CD14-positive monocyte (primary cell): ENCODE measurements around the gene EIF4EBP3. TPM values are rescaled to one million over a fixed set of nuclear protein-coding genes. Genes with fewer than 3 reads are reported as not detected.

Source experiments
- DNase-seq, 3 donors: peaks; one replicate each; pipeline ENCODE4 v3.0.0-alpha.2; 2011 to 2022
- H2AFZ ChIP-seq: 2 replicates; pipeline ENCODE4 v1.6.0; 2012; ENCODE audit warnings: mild to moderate bottlenecking, low read depth, low read length, inconsistent platforms; ENCODE audit not compliant: insufficient read depth, poor library complexity, severe bottlenecking
- H3K27ac ChIP-seq, 2 donors: 1 replicate in 1 of 2; 2 replicates in 1 of 2; pipeline ENCODE4 v1.5.1; 2012 to 2013; ENCODE audit warnings: low read length in 2 of 2, control low read depth in 1 of 2, inconsistent platforms in 1 of 2, low read depth in 1 of 2, mild to moderate bottlenecking in 1 of 2
- H3K27me3 ChIP-seq, 2 donors: one replicate each; pipeline versions ENCODE4 v1.6.0 to v1.6.1; 2011 to 2013; ENCODE audit warnings: low read length in 2 of 2; ENCODE audit not compliant: control insufficient read depth in 2 of 2, insufficient read depth in 2 of 2
- H3K36me3 ChIP-seq, 2 donors: replicated peaks in 1 of 2; 1 replicate in 1 of 2; 2 replicates in 1 of 2; pipeline versions ENCODE4 v1.5.1 to v1.6.1; 2012 to 2013; ENCODE audit warnings: low read length in 2 of 2, control low read depth in 1 of 2, inconsistent platforms in 1 of 2, mild to moderate bottlenecking in 1 of 2; ENCODE audit not compliant: insufficient read depth in 2 of 2, control insufficient read depth in 1 of 2
- H3K4me1 ChIP-seq, 2 donors: 1 replicate in 1 of 2; 2 replicates in 1 of 2; pipeline versions ENCODE4 v1.5.1 to v1.6.1; 2012 to 2013; ENCODE audit warnings: low read length in 2 of 2, control low read depth in 1 of 2, inconsistent platforms in 1 of 2, mild to moderate bottlenecking in 1 of 2, moderate library complexity in 1 of 2; ENCODE audit not compliant: insufficient read depth in 2 of 2, control insufficient read depth in 1 of 2
- H3K4me2 ChIP-seq: replicated peaks from 2 replicates; pipeline ENCODE3; 2012; ENCODE audit warnings: low read length, moderate library complexity, mild to moderate bottlenecking; ENCODE audit not compliant: poor library complexity, severe bottlenecking; ENCODE audit errors: extremely low read depth
- H3K4me3 ChIP-seq, 3 experiments: fragments of 200-600 bp in 1 of 3; sonication (generic) in 1 of 3; replicated peaks in 1 of 3; 1 replicate in 2 of 3; 2 replicates in 1 of 3; pipeline ENCODE4 v1.5.1; 2011 to 2013; ENCODE audit warnings: low read length in 3 of 3, mild to moderate bottlenecking in 3 of 3, control low read depth in 2 of 3, low read depth in 2 of 3, inconsistent platforms in 1 of 3, moderate library complexity in 1 of 3
- H3K79me2 ChIP-seq: 2 replicates; pipeline ENCODE4 v1.6.0; 2012; ENCODE audit warnings: mild to moderate bottlenecking, control low read depth, inconsistent platforms, low read length, moderate library complexity; ENCODE audit not compliant: insufficient read depth
- H3K9ac ChIP-seq: 2 replicates; pipeline ENCODE4 v1.6.0; 2017; ENCODE audit warnings: low read length, mild to moderate bottlenecking; ENCODE audit not compliant: insufficient read depth, poor library complexity, severe bottlenecking
- H3K9me3 ChIP-seq, 2 donors: replicated peaks in 1 of 2; 1 replicate in 1 of 2; 2 replicates in 1 of 2; pipeline versions ENCODE4 v1.5.1 to v1.6.1; 2012 to 2013; ENCODE audit warnings: low read length in 2 of 2, control low read depth in 1 of 2; ENCODE audit not compliant: control insufficient read depth in 1 of 2, insufficient read depth in 1 of 2
- H4K20me1 ChIP-seq: 2 replicates; pipeline ENCODE4 v1.6.0; 2012; ENCODE audit warnings: mild to moderate bottlenecking, low read length, control low read depth, moderate library complexity; ENCODE audit not compliant: insufficient read depth
- H3K27ac Mint-ChIP-seq, 7 donors: one replicate each; pipeline ENCODE4 v1.8.0; 2020; ENCODE audit warnings: mild to moderate bottlenecking in 7 of 7, mixed read lengths in 7 of 7, moderate library complexity in 6 of 7, inconsistent platforms in 2 of 7
- H3K27me3 Mint-ChIP-seq, 3 donors: one replicate each; pipeline ENCODE4 v1.8.0; 2021 to 2022; ENCODE audit warnings: low read depth in 3 of 3, mild to moderate bottlenecking in 3 of 3, mixed read lengths in 3 of 3, moderate library complexity in 3 of 3, inconsistent platforms in 1 of 3
- H3K36me3 Mint-ChIP-seq, 2 donors: one replicate each; pipeline ENCODE4 v1.8.0; 2020; ENCODE audit warnings: mixed read lengths in 2 of 2, inconsistent platforms in 1 of 2, mild to moderate bottlenecking in 1 of 2
- H3K4me1 Mint-ChIP-seq: one replicate; pipeline ENCODE4 v1.8.0; 2020; ENCODE audit warnings: mild to moderate bottlenecking, mixed read lengths
- H3K4me3 Mint-ChIP-seq, 2 donors: one replicate each; pipeline ENCODE4 v1.8.0; 2020; ENCODE audit warnings: mild to moderate bottlenecking in 2 of 2, mixed read lengths in 2 of 2, moderate library complexity in 1 of 2
- H3K9me3 Mint-ChIP-seq, 7 donors: one replicate each; pipeline ENCODE4 v1.8.0; 2020 to 2022; ENCODE audit warnings: mixed read lengths in 7 of 7, mild to moderate bottlenecking in 6 of 7, moderate library complexity in 6 of 7, inconsistent platforms in 2 of 7
- WGBS: methylation state at CpG from one replicate; pipeline ENCODE4 v1.1.5; 2013; ENCODE audit warnings: missing lambda C conversion rate; ENCODE audit not compliant: insufficient coverage; 5-methylcytosine and 5-hydroxymethylcytosine counted together
- intact Hi-C, 2 donors: fragments of 100-400 bp; cut with micrococcal nuclease; formaldehyde crosslinking; loops; one replicate each; pipeline versions ENCODE4 v1.15.0 to v1.15.1; 2023
- polyA plus RNA-seq, 3 donors: library from polyadenylated mRNA; depleted of rRNA in 1 of 3; unstranded in 2 of 3; stranded (reverse) in 1 of 3; fragments of 300-500 nt in 2 of 3; fragments of >200 nt in 1 of 3; fragmentation: Illumina TruSeq in 2 of 3; gene quantifications; 1 replicate in 2 of 3; 2 replicates in 1 of 3; pipeline ENCODE4 v1.2.3, GENCODE V29; 2012 to 2021
- TF ChIP-seq, protein P1 (sequence below): fragments of 200-600 bp; IDR thresholded peaks from one replicate; pipeline ENCODE4 v1.8.0; 2022; ENCODE audit warnings: antibody characterized with exemption, mild to moderate bottlenecking

The EIF4EBP3 gene
- polyA plus RNA-seq, 3 donors, result 22.8 to 46.0 (median 41.9) TPM

DNA sequence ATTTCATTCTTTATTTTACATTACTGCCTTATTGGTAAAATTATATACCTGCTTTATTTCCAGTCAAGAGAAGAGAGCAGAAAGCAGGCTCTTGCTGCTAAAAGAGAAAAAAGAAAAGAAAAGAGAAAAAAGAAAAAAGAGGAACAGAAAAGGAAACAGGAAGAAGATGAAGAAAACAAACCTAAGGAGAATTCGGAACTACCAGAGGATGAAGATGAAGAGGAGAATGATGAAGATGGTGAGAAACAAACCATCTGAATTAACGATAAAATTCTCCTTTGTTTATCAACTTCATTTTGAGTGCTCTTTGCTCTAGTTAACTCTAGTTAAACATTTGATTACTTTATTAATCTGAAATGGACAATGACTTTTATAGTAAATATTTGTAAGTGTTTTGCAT lies 23.5 kb upstream of the EIF4EBP3 start:
- H3K9ac ChIP-seq, result no peak overlapping the region
- DNase-seq, result no peak
- peaks cover 4 to 6% of the 10 kb centered on the region in 2 donors for H3K4me1 ChIP-seq
- H2AFZ ChIP-seq, result no peak overlapping the region
- H3K79me2 ChIP-seq, result no peaks in the 10 kb centered on the region
- H3K27ac Mint-ChIP-seq, result peak overlapping the region in 2 of 7 donors; percentile 6 to 84
- H3K36me3 Mint-ChIP-seq, result peaks cover 47 to 68% of the 10 kb centered on the region in 2 donors
- intact Hi-C loops, result loop anchor here in 1 of 2 donors (10.0 kb wide), 1 partner anchor 59 kb away; no protein-coding TSS in a partner anchor
- no CpG with 5 or more reads among the region's 2 CpGs for WGBS
- H3K9me3 Mint-ChIP-seq, result no peaks in the 10 kb centered on the region
- peaks cover 4% of the 10 kb centered on the region for H3K4me1 Mint-ChIP-seq
- no peaks in the 10 kb centered on the region for H3K9me3 ChIP-seq
- no peaks in the 10 kb centered on the region for H3K27me3 ChIP-seq
- H3K27me3 Mint-ChIP-seq, result peaks cover 0 to 1% (median 0%) of the 10 kb centered on the region in 3 donors
- no peak overlapping the region for H3K4me2 ChIP-seq
- no peak overlapping the region for H3K4me3 ChIP-seq
- peaks cover 6% of the 10 kb centered on the region for H4K20me1 ChIP-seq
- no peak overlapping the region for H3K4me3 Mint-ChIP-seq
- TF ChIP-seq, protein P1, sequence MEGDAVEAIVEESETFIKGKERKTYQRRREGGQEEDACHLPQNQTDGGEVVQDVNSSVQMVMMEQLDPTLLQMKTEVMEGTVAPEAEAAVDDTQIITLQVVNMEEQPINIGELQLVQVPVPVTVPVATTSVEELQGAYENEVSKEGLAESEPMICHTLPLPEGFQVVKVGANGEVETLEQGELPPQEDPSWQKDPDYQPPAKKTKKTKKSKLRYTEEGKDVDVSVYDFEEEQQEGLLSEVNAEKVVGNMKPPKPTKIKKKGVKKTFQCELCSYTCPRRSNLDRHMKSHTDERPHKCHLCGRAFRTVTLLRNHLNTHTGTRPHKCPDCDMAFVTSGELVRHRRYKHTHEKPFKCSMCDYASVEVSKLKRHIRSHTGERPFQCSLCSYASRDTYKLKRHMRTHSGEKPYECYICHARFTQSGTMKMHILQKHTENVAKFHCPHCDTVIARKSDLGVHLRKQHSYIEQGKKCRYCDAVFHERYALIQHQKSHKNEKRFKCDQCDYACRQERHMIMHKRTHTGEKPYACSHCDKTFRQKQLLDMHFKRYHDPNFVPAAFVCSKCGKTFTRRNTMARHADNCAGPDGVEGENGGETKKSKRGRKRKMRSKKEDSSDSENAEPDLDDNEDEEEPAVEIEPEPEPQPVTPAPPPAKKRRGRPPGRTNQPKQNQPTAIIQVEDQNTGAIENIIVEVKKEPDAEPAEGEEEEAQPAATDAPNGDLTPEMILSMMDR, result no peak
- peaks cover 52 to 73% of the 10 kb centered on the region in 2 donors for H3K36me3 ChIP-seq
- H3K27ac ChIP-seq, result peak overlapping the region in 1 of 2 donors; percentile 48

DNA sequence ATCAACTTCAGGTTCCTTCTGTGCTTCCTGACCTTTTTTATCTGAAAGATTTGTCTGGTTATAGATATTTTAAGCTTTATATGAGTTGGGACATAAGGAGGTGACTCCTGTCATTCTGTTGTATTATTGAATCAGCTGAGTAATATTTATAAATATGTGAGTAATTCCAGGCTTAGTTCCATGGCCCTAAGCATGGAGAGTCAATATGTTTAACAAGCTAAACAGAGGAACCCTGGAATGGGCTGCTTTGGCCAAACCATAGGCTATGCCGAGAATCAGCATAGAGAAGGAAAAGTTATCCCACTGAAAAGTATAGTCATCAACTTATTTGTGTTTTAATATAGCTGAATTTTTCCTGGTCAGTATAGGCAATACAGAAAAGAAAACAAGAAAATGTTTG lies 7.2 kb upstream of the EIF4EBP3 start:
- intact Hi-C loops, result loop anchor here in 1 of 2 donors (10.0 kb wide), 1 partner anchor 135 kb away; the partner anchor contains the start of gene ANKHD1
- Histone ChIP-seq H3K4me2 (no peak overlapping the region), H3K4me3 (no peak overlapping the region), H3K79me2 (no peaks in the 10 kb centered on the region), H3K27ac (no peak overlapping the region), H3K9ac (no peak overlapping the region), H4K20me1 (peaks cover 24% of the 10 kb centered on the region), H3K4me1 (no peaks in the 10 kb centered on the region), H3K9me3 (no peaks in the 10 kb centered on the region), H3K27me3 (no peaks in the 10 kb centered on the region), H2AFZ (no peak overlapping the region), H3K36me3 (peaks cover 72 to 98% of the 10 kb centered on the region in 2 donors)
- no CpG with 5 or more reads among the region's 1 CpG for WGBS
- H3K36me3 Mint-ChIP-seq, result peaks cover 78 to 96% of the 10 kb centered on the region in 2 donors
- no peak overlapping the region for H3K27ac Mint-ChIP-seq
- no peak for DNase-seq
- TF ChIP-seq, protein P1, result no peak
- H3K4me3 Mint-ChIP-seq, result no peak overlapping the region
- peaks cover 0 to 2% (median 0%) of the 10 kb centered on the region in 7 donors for H3K9me3 Mint-ChIP-seq
- no peaks in the 10 kb centered on the region for H3K27me3 Mint-ChIP-seq
- H3K4me1 Mint-ChIP-seq, result no peaks in the 10 kb centered on the region
